GM10847 (cell line): Measurements from ENCODE around the gene GRAMD1B.

Experiments used
- POLR2A ChIP-seq: IDR thresholded peaks from 2 replicates; pipeline ENCODE4 v1.6.1; 2011; ENCODE audit not compliant: insufficient read length; ENCODE audit errors: extremely low read depth

The GRAMD1B gene

DNA sequence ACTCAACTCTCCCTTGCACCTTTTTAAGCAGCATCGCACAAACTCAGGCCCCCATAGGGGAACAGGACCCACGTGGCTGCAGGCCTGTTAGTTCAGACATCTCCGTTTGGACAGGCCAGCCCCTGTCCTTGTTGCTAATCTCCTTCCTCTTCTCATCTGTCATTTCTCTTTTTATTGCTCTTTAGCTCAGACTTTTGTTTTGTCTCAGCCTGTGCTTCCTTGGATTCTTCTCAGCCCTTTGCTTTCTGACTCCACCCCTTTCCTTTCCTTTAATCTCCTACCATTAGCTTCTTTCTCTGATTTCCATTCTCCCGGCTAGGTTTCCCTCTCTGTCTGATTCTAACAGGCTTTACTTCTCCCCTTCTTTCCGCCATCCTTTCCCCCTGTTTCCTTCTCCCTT, 155.6 kb downstream of the GRAMD1B start:
- TF ChIP-seq POLR2A, result no peak

DNA sequence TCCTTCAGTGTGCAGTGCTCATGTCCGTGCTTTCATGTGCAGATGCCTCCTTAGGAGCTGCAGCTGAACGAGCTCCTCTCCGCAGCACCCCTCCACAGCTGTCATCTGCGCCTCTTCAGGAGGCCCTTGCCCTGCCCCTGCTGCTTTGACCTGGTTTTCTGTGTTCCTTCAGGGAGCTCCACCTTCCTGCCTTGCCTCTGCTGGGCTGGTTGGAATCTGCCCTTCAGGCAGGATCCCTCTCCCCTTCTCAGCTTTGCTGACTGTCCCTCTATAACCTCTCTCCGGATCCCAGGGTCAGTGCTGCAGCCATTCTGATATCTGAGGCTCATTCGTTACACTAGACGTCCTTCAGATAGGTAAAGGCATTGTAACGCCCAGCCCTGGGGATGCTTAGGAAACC, 156.5 kb downstream of the GRAMD1B start:
- TF ChIP-seq POLR2A, result no peak

DNA sequence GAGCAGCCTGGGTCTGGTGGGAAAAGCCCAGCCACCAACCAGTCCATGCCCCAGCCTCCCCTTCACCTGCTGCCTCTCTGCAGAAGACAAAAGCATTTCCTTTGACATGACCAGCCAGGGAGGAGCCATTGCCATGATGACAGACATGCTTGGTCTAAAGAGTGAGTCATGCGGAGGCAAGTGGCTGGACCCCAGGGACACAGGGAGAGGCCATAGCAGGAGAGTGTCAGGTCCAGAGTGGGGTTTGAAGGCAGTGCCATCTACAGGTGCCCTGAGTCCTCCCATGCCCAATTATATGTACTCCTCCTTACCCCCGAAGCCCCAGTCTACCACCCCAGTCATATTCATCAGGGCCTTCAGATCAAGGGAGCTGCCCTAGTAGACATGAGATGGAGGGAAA, 157.0 kb downstream of the GRAMD1B start:
- TF ChIP-seq POLR2A, result no peak

DNA sequence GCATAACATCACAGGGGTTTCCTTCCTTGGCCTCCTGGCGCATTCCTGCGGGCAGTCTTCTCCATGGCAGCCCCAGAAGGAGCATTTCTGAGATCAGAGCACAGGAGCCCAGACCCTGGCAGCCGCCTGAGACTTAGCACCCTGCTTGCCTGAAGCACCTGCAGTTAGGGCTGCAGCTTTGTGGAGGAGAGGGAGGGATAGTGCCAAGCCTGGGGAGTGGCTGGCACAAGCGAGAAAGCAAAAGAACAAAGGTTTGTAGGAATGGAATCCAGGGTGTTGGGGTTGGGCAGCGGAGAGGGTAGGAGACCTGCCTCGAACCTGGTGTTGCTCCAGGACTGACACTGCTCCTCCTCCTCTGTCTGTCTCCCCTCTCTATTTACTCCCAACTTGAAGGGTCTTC, 157.5 kb downstream of the GRAMD1B start:
- no peak for TF ChIP-seq POLR2A

- no peak for TF ChIP-seq POLR2A
Observed at GRCh38 chr11:123588117-123588863, 158.2 kb downstream of the GRAMD1B start.

- no peak for TF ChIP-seq POLR2A
Observed at GRCh38 chr11:123588864-123589262, 158.8 kb downstream of the GRAMD1B start.

GRCh38 chr11:123590296-123590912, 160.3 kb downstream of the GRAMD1B start:
- TF ChIP-seq POLR2A, result no peak

DNA sequence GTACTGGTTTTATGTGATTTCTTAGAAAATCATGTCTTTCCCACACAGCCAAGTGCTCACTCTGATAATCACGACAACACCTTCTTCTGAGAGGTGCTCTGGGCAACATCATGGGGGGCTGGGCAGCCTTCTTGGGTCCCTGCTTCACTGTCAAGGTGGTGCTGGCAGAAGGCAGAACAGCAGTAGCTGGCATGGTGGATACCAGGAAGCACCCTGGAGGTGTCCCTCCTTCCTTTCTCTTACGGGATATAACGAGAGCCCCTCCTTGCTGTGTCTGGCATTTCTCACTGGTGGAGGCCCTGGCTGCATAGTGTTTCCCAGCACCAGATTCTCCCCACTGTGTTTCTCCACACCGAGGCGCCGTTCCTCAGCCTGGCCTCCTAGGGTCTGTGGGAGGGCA, 163.5 kb downstream of the GRAMD1B start:
- no peak for TF ChIP-seq POLR2A

- TF ChIP-seq POLR2A, result no peak
Observed at GRCh38 chr11:123594188-123594901, 164.3 kb downstream of the GRAMD1B start.

GRCh38 chr11:123594921-123595320, 164.9 kb downstream of the GRAMD1B start:
- TF ChIP-seq POLR2A, result no peak

DNA sequence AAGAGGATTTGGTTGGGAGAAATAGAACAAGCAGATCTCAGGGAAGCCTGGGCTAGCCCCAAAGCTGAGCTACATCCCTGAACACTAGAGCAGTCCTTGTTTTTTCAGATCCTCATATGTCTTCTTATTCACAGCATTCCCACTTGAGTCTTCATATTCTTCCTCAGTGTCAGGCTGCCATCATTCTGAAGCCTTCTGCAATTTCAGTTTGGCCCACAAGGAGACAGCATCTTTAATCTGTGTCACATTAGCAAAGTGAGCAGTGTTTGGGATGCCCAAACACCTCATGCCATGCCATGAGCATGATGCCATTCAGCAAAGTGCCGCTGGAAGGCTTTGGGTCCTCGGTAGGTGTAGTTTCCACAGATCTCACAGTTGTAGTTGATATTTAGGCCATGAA, 167.8 kb downstream of the GRAMD1B start:
- TF ChIP-seq POLR2A, result no peak

- no peak for TF ChIP-seq POLR2A
Observed at GRCh38 chr11:123601136-123601535, 171.1 kb downstream of the GRAMD1B start.

GRCh38 chr11:123601743-123602142, 171.7 kb downstream of the GRAMD1B start:
- no peak for TF ChIP-seq POLR2A

GRCh38 chr11:123603666-123604065, 173.6 kb downstream of the GRAMD1B start:
- no peak for TF ChIP-seq POLR2A

- no peak for TF ChIP-seq POLR2A
Observed at GRCh38 chr11:123607781-123608180, 177.7 kb downstream of the GRAMD1B start.

DNA sequence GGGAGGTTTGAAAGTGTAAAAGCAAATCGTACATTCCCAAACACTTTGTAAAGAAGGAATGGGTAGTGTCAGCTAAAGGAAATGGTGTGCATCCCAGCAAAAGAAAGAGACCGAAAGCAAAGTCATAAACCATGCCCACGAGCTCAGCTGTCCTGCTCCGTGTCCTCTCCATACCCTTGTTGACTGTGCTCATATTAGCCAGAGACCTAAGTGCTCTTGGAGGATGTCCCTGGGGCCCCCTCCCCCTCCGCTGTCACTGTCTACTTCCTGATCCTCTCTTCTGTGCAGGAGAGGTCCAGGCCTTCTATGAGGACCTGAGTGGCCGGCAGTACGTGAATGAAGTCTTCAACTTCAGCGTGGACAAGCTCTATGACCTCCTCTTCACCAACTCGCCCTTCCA, 178.3 kb downstream of the GRAMD1B start:
- no peak for TF ChIP-seq POLR2A
